ENCODE measurements around the gene LRCH4. TPM values are rescaled to one million over a fixed set of nuclear protein-coding genes. Genes with fewer than 3 reads are reported as not detected.

Gene LRCH4
- total RNA-seq, 1 donor from 2014 or later = 3.9 TPM

DNA sequence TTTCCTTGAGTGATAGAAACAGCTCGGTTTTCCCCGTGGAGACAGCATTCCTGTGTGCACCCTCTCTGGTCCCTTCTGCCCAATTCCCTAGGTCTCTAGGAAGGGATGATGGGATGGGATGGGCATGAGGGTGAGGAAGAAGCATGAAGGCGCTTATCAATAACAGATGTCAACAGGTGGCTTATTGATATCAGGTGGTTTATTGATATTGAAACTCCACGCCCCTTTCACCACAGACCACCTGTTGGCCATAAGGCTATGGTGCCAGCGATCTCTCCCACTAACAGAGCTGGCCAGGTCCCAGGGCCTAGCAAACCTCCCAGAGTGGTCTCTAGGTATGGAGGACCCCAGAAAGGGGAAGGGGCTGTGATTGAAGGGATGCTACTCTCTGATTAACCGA lies 34.3 kb upstream of the LRCH4 start:
- H3K36me3 ChIP-seq (ENCODE audit: control insufficient read depth, insufficient read depth, low read length) = no peaks in the 10 kb centered on the region
- no peak overlapping the region for H3K4me3 ChIP-seq (ENCODE audit: low read depth, low read length)
- no peak for DNase-seq (ENCODE audit: low read depth)
- no peaks in the 10 kb centered on the region for H3K27me3 ChIP-seq (ENCODE audit: control insufficient read depth, insufficient read depth, low read length)
- FAIRE-seq = peak; percentile 36
- TF ChIP-seq, protein P1, sequence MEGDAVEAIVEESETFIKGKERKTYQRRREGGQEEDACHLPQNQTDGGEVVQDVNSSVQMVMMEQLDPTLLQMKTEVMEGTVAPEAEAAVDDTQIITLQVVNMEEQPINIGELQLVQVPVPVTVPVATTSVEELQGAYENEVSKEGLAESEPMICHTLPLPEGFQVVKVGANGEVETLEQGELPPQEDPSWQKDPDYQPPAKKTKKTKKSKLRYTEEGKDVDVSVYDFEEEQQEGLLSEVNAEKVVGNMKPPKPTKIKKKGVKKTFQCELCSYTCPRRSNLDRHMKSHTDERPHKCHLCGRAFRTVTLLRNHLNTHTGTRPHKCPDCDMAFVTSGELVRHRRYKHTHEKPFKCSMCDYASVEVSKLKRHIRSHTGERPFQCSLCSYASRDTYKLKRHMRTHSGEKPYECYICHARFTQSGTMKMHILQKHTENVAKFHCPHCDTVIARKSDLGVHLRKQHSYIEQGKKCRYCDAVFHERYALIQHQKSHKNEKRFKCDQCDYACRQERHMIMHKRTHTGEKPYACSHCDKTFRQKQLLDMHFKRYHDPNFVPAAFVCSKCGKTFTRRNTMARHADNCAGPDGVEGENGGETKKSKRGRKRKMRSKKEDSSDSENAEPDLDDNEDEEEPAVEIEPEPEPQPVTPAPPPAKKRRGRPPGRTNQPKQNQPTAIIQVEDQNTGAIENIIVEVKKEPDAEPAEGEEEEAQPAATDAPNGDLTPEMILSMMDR (IDR thresholded peaks at IDR 0.05; ENCODE audit: insufficient read depth, low read length, severe bottlenecking) = no peak

DNA sequence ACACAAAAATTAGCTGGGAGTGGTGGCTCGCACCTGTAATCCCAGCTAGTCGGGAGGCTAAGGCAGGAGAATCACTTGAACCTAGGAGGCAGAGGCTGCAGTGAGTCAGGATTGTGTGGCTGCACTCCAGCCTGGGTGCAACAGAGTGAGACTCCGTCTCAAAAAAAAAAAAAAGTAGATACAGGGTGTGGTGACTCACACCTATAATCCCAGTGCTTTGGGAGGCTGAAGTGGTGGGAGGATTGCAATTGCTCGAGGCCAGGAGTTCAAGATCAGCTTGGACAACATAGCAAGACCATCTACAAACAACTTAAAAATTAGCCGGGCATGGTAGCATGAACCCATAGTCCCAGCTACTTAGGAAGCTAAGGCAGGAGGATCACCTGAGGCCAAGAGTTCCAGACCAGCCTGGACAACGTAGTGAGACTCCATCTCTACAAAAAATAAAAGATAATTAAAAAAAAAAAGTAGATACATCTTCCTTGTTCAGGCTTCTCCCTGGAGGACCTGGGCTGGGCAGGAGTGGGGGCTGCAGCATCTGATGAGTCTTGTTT lies 28.5 kb upstream of the LRCH4 start:
- Histone ChIP-seq H3K36me3 (ENCODE audit: control insufficient read depth, insufficient read depth, low read length) (peaks cover 1% of the 10 kb centered on the region), H3K27me3 (ENCODE audit: control insufficient read depth, insufficient read depth, low read length) (no peaks in the 10 kb centered on the region), H3K4me3 (ENCODE audit: low read depth, low read length) (no peak overlapping the region)
- no peak for FAIRE-seq
- TF ChIP-seq, protein P1 (IDR thresholded peaks at IDR 0.05; ENCODE audit: insufficient read depth, low read length, severe bottlenecking) = no peak
- no peak for DNase-seq (ENCODE audit: low read depth)

DNA sequence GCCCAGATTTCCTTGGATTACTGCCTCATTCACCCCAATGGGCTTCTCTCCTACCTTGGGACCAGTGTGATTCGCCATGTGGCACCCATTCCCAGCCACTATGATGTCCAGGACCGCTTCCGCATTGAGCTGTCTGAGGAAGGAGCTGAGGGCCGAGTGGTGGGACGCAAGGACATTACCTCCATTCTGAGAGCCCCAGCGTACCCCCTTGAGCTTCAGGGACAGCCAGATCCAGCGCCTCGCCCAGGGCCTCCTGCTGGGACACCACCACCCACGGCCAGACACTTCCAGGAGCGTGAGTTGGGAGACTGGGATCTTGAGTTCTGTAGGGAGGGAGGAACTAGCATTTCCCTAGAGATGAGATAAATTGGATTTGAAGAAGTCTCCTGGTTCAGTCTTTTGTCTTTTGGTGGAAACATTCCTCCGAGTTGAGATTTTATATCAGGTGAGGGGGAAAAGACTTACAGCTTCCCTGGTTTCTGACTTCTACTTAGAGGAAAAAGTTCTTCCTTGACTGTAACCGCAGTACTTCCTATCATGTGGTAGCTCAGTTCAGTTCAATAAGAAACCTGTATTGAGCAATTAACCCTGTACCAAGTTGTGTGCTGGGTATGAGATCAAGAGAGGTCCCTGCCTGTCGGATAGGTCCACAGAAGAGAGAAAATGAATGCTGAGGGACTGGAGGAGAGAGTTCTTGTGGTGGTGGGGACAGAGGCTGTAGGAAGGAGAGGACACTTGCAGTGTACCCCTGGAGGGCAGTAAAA lies 27.7 kb upstream of the LRCH4 start:
- H3K4me3 ChIP-seq (ENCODE audit: low read depth, low read length) = no peak overlapping the region
- DNase-seq (ENCODE audit: low read depth) (no peak), FAIRE-seq (no peak)
- peaks cover 1% of the 10 kb centered on the region for H3K36me3 ChIP-seq (ENCODE audit: control insufficient read depth, insufficient read depth, low read length)
- TF ChIP-seq, protein P1 (IDR thresholded peaks at IDR 0.05; ENCODE audit: insufficient read depth, low read length, severe bottlenecking) = no peak
- no peaks in the 10 kb centered on the region for H3K27me3 ChIP-seq (ENCODE audit: control insufficient read depth, insufficient read depth, low read length)

DNA sequence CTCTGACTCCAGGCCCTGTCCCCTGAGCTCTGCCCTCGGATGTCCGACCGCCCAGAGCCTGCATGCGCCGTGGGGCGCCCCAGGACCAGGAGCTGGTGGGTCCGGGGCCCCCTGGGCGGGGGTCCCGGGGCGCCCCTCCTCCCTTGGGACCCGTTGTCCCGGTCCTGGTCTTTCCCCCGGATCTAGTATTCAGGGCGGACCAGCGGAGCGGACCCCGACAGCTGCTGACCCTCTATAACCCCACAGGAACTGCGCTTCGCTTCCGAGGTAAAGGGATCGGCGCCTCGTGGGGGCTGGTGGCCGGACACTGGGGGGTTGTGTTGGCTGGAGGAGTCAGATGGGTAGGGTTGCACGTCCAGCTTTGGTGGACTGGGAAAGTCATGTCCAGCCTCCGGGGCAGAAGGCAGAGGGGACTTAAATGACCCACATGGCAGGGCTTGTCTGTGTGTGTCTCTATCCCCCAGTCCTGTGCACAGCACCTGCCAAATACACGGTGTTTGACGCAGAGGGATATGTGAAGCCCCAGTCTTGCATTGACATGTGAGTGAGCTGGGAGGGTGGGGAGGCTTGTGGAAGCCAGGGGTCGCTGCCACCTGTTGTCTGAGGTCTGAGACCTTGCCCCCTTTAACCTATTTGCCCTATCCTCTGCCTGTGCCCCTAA lies 26.9 kb upstream of the LRCH4 start:
- FAIRE-seq = no peak
- H3K27me3 ChIP-seq (ENCODE audit: control insufficient read depth, insufficient read depth, low read length) = no peaks in the 10 kb centered on the region
- DNase-seq (ENCODE audit: low read depth) = no peak
- peak overlapping the region; percentile 72 for H3K4me3 ChIP-seq (ENCODE audit: low read depth, low read length)
- peaks cover 1% of the 10 kb centered on the region for H3K36me3 ChIP-seq (ENCODE audit: control insufficient read depth, insufficient read depth, low read length)
- TF ChIP-seq, protein P1 (IDR thresholded peaks at IDR 0.05; ENCODE audit: insufficient read depth, low read length, severe bottlenecking) = peak; percentile 15

DNA sequence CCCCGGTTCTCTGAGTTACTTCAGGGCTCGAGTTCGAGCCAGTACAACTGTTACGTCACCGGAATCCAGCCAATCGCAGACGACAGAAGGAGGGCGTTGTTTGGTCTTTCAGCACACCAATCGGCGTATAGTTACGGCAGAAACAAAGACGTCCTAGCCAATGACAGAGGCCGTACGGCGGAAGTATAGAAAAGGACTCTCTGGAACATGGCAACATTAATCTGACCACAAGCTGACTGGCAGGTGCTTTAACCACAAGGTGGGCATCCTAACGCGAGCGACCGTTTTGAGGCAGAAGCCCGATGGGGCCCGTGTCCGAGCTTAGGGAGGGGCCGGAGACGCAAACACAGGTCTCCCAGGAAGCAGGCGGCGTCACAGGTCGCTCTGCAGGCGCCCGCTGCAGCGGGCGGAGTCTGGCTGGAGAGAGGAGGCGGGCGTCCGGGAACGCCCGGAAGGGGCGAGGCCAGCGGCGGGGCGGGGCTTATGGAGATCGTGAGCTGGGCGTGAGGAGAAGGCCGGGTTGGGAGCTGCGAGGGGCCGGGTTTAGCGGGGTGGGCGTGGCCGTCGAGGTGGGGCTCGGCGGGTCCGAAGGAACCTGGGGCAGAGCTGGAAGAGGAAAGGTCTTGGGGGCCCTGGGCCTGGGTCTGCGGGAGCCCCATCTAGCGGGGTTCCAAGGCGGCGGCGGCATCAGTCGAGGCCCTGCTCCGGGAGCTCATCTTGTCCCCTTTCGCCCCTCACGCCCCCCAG lies 26.2 kb upstream of the LRCH4 start, which contains the start of gene MOSPD3:
TSS of gene MOSPD3 (plus strand) at position 558 of the 747 bp plus-strand sequence. CDS start 252 bp downstream, outside the sequence.
- DNase-seq (ENCODE audit: low read depth) = peak; percentile 100
- H3K36me3 ChIP-seq (ENCODE audit: control insufficient read depth, insufficient read depth, low read length) = peaks cover 1% of the 10 kb centered on the region
- peak; percentile 84 for FAIRE-seq
- H3K27me3 ChIP-seq (ENCODE audit: control insufficient read depth, insufficient read depth, low read length) = no peaks in the 10 kb centered on the region
- H3K4me3 ChIP-seq (ENCODE audit: low read depth, low read length) = peak within 1 kb of the TSS; percentile 72
- TF ChIP-seq, protein P1 (IDR thresholded peaks at IDR 0.05; ENCODE audit: insufficient read depth, low read length, severe bottlenecking) = no peak

Data from bronchial epithelial cell (primary cell).